Hepatocyte (in vitro differentiated cells): Measurements from ENCODE around the gene LHFPL2. TPM values are rescaled to one million over a fixed set of nuclear protein-coding genes. Genes with fewer than 3 reads are reported as not detected.
"Not testable (repeated sequence)": the region's sequence is repeated elsewhere in the genome, so short reads cannot be mapped to it uniquely, and the experiment has no call there.

Source experiments
- DNase-seq: peaks from one replicate; pipeline ENCODE4 v3.0.0-alpha.2; 2016; ENCODE audit warnings: low spot score
- H2AFZ ChIP-seq: fragments of 200-600 bp; sonication (generic); 2 replicates; pipeline ENCODE4 v1.6.0; 2016; ENCODE audit warnings: antibody characterized with exemption, mild to moderate bottlenecking
- H3K27ac ChIP-seq: fragments of 200-600 bp; sonication (generic); 2 replicates; pipeline ENCODE4 v1.5.1; 2016; ENCODE audit warnings: mild to moderate bottlenecking
- H3K27me3 ChIP-seq: fragments of 200-600 bp; sonication (generic); 2 replicates; pipeline ENCODE4 v1.6.1; 2016
- H3K36me3 ChIP-seq: fragments of 200-600 bp; sonication (generic); replicated peaks from 2 replicates; pipeline ENCODE4 v1.5.1; 2016; ENCODE audit warnings: low read depth; ENCODE audit not compliant: insufficient read depth
- H3K4me1 ChIP-seq: fragments of 200-600 bp; sonication (generic); 2 replicates; pipeline ENCODE4 v1.5.1; 2016; ENCODE audit warnings: mild to moderate bottlenecking, moderate library complexity; ENCODE audit not compliant: insufficient read depth
- H3K4me2 ChIP-seq: fragments of 200-600 bp; sonication (generic); 2 replicates; pipeline ENCODE4 v1.6.0; 2016
- H3K4me3 ChIP-seq: fragments of 200-600 bp; sonication (generic); 2 replicates; pipeline ENCODE4 v1.5.1; 2016; ENCODE audit warnings: mild to moderate bottlenecking
- H3K79me2 ChIP-seq: fragments of 200-600 bp; sonication (generic); 2 replicates; pipeline ENCODE4 v1.6.0; 2017; ENCODE audit warnings: mild to moderate bottlenecking
- H3K9me2 ChIP-seq: fragments of 200-600 bp; sonication (generic); replicated peaks from 2 replicates; pipeline ENCODE4 v1.6.0; 2017; ENCODE audit warnings: mild to moderate bottlenecking; ENCODE audit not compliant: insufficient read depth
- H3K9me3 ChIP-seq: fragments of 200-600 bp; sonication (generic); 2 replicates; pipeline ENCODE4 v1.5.1; 2016; ENCODE audit warnings: low read depth, mild to moderate bottlenecking
- H4K20me1 ChIP-seq: fragments of 200-600 bp; sonication (generic); 2 replicates; pipeline ENCODE4 v1.6.0; 2016; ENCODE audit warnings: mild to moderate bottlenecking; ENCODE audit not compliant: insufficient read depth, poor library complexity, severe bottlenecking
- CTCF ChIP-seq: fragments of 200-600 bp; sonication (generic); IDR thresholded peaks from 2 replicates; pipeline ENCODE4 v1.5.1; 2016; ENCODE audit warnings: antibody characterized with exemption, mild to moderate bottlenecking; ENCODE audit not compliant: poor library complexity
- EZH2 ChIP-seq: fragments of 200-600 bp; sonication (generic); IDR thresholded peaks from 2 replicates; pipeline ENCODE4 v1.6.1; 2016; ENCODE audit warnings: antibody characterized with exemption, mild to moderate bottlenecking, borderline replicate concordance
- EZH2phosphoT487 ChIP-seq: fragments of 200-600 bp; sonication (generic); IDR thresholded peaks from one replicate; pipeline ENCODE4 v1.6.1; 2018; ENCODE audit warnings: antibody characterized with exemption, mild to moderate bottlenecking, low read depth, moderate library complexity; ENCODE audit not compliant: unreplicated experiment, severe bottlenecking
- WGBS: methylation state at CpG from one replicate; pipeline ENCODE4 v1.1.6; 2016; ENCODE audit warnings: low lambda C conversion rate; ENCODE audit errors: missing lambda C conversion rate; 5-methylcytosine and 5-hydroxymethylcytosine counted together
- polyA plus RNA-seq: library from polyadenylated mRNA; unstranded; fragments of >200 nt; fragmentation: Nextera tagmentation; extraction: Ambion mirVana; gene quantifications from 2 replicates; pipeline ENCODE4 v1.2.1, GENCODE V29; 2016
- total RNA-seq: library from RNA; depleted of rRNA; stranded (reverse); fragments of >200 nt; gene quantifications from 2 replicates; pipeline ENCODE4 v1.2.3, GENCODE V29; 2014

LHFPL2 gene
- total RNA-seq (38.0 and 39.9 TPM in 2 replicates), polyA plus RNA-seq (10.2 and 15.6 TPM in 2 replicates)

DNA sequence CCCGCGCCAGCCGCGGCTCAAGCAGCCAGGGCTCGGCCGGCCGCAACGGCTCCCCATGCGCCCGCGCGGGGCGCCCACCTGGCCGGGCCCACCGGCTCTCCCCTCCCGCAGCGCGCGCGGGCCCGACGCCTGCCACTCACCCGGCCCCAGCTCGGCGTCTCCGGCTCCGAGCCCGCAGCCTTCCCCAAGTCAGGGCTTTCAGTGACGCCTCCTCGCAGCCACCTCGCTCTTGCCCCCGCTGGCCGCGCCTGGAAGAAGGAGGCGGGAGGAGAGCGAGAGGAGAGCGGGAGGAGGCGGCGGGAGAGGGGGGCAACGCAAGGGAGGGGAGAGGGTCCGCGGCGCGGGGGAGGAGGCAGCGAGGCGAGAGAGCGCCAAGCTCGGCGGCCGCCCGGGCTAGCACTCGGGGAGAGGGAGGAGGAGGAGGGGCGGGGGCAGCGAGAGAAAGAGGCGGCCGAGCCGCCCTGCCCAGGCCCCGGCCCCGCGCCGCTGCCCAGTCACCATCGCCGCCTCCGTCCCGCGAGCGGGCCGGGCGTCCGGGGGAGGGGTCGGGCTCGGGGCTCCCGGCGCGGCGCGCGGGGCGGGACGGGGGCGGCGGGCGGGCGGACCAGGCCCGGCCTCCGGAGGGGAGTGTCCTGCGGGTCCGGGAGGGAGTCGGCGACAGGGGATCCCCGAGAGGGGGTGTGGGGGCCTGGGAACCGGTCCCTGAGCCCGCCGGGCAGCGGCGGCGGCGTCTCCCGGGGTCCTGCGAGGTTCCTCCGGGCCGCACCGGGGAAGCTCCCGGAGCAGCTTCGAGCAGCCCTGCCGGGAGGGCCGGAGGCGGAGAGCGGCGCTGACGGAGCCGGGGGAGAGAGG lies at the start of gene LHFPL2:
LHFPL2 (minus strand) TSS at position 414 of the 852 bp plus-strand sequence. CDS start 138,559 bp downstream, outside the sequence.
- peak; percentile 89 for DNase-seq
- Histone ChIP-seq H3K4me2 (peak within 1 kb of the TSS; percentile 85), H3K4me1 (peaks cover 25% of the 10 kb centered on the region), H3K9me3 (no peaks in the 10 kb centered on the region), H3K79me2 (peaks cover 36% of the 10 kb centered on the region), H2AFZ (peak within 1 kb of the TSS; percentile 67), H3K4me3 (peak within 1 kb of the TSS; percentile 68), H3K36me3 (no peaks in the 10 kb centered on the region), H4K20me1 (no peaks in the 10 kb centered on the region), H3K9me2 (no peaks in the 10 kb centered on the region), H3K27me3 (no peaks in the 10 kb centered on the region), H3K27ac (peak within 1 kb of the TSS; percentile 99)
- TF ChIP-seq EZH2 (no peak), CTCF (no peak), EZH2phosphoT487 (no peak)
- 1% methylated on average over 22 of the region's 112 CpGs for WGBS

DNA sequence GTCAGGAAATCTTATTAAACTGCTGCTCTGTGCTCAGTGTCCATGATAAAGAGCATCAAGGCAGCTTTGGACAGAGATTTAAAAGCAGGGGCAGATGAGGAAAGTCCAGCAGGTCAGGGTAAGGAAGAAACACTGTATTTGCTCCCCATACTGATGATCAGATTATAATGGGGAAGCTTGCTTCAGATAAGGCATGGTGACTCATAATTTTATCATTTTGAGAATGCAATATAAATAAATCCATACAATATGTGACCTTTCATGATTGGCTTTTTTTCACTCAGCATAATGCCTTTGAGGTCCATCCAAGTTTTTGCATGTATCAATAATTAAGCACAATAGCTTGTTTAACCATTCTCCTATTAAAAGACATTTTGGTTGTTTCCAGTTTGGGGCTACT lies 48.1 kb upstream of the LHFPL2 start:
- Histone ChIP-seq H3K4me3 (no peak overlapping the region), H3K4me1 (peaks cover 6% of the 10 kb centered on the region), H3K9me2 (no peaks in the 10 kb centered on the region), H2AFZ (no peak overlapping the region), H3K79me2 (no peaks in the 10 kb centered on the region), H3K9me3 (no peaks in the 10 kb centered on the region), H3K27me3 (no peaks in the 10 kb centered on the region), H3K27ac (no peak overlapping the region), H4K20me1 (no peaks in the 10 kb centered on the region), H3K4me2 (no peak overlapping the region), H3K36me3 (no peaks in the 10 kb centered on the region)
- TF ChIP-seq EZH2phosphoT487 (no peak), CTCF (no peak), EZH2 (no peak)
- no peak for DNase-seq

GRCh38 chr5:78696052-78696451 lies 47.5 kb upstream of the LHFPL2 start:
- not testable (repeated sequence) for DNase-seq, H3K79me2 ChIP-seq, H3K36me3 ChIP-seq, H4K20me1 ChIP-seq, H3K4me2 ChIP-seq, H3K4me1 ChIP-seq, H3K9me3 ChIP-seq, H3K4me3 ChIP-seq, H2AFZ ChIP-seq, H3K27ac ChIP-seq, H3K9me2 ChIP-seq, H3K27me3 ChIP-seq
- WGBS: 84% methylated on average over 4 of the region's 4 CpGs

- Histone ChIP-seq H3K36me3 (no peaks in the 10 kb centered on the region), H3K4me1 (peaks cover 11% of the 10 kb centered on the region), H2AFZ (no peak overlapping the region), H3K4me2 (no peak overlapping the region), H4K20me1 (no peaks in the 10 kb centered on the region), H3K9me3 (no peaks in the 10 kb centered on the region), H3K4me3 (no peak overlapping the region), H3K9me2 (no peaks in the 10 kb centered on the region), H3K27ac (no peak overlapping the region), H3K79me2 (no peaks in the 10 kb centered on the region), H3K27me3 (no peaks in the 10 kb centered on the region)
- DNase-seq: no peak
- no peak for TF ChIP-seq EZH2
- TF ChIP-seq EZH2phosphoT487: no peak
- TF ChIP-seq CTCF: no peak
Measured at GRCh38 chr5:78693339-78693738, 44.8 kb upstream of the LHFPL2 start.
